Heart right ventricle (tissue), 16 donors: ENCODE data around the gene KRT81. TPM values are rescaled to one million over a fixed set of nuclear protein-coding genes. Genes with fewer than 3 reads are reported as not detected.

ENCODE experiments used
- ATAC-seq, 8 donors: fragments of 200-7000 bp; cut with Tn5 transposase; one replicate each; pipeline ENCODE4 v1.9.1; 2020; ENCODE audit warnings: mild to moderate bottlenecking in 8 of 8, moderate library complexity in 8 of 8, moderate number of reproducible peaks in 1 of 8
- DNase-seq, 2 donors: peaks; one replicate each; pipeline ENCODE4 v3.0.0-alpha.2; 2020
- H3K27ac ChIP-seq, 10 donors: fragments of 200-600 bp; sonication (generic) in 2 of 10; one replicate each; pipeline versions ENCODE4 v1.5.0 to v1.8.0; 2020 to 2022; ENCODE audit warnings: mild to moderate bottlenecking in 3 of 10
- H3K27me3 ChIP-seq, 7 donors: fragments of 200-600 bp; one replicate each; pipeline ENCODE4 v1.8.0; 2021 to 2022; ENCODE audit warnings: mild to moderate bottlenecking in 2 of 7
- H3K36me3 ChIP-seq, 9 donors: fragments of 200-600 bp; sonication (generic) in 1 of 9; one replicate each; pipeline versions ENCODE4 v1.5.0 to v1.8.0; 2020 to 2022; ENCODE audit warnings: mild to moderate bottlenecking in 2 of 9
- H3K4me1 ChIP-seq, 9 donors: fragments of 200-600 bp; sonication (generic) in 1 of 9; one replicate each; pipeline versions ENCODE4 v1.5.0 to v1.8.0; 2020 to 2022; ENCODE audit warnings: mild to moderate bottlenecking in 4 of 9
- H3K4me3 ChIP-seq, 10 donors: fragments of 200-600 bp; sonication (generic) in 2 of 10; one replicate each; pipeline versions ENCODE4 v1.5.0 to v1.8.0; 2020 to 2022; ENCODE audit warnings: mild to moderate bottlenecking in 7 of 10, moderate library complexity in 2 of 10
- H3K9me3 ChIP-seq, 11 donors: fragments of 200-600 bp in 10 of 11; sonication (generic) in 2 of 11; one replicate each; pipeline versions ENCODE4 v1.5.0 to v1.8.0; 2013 to 2022; ENCODE audit warnings: mild to moderate bottlenecking in 2 of 11, control low read depth in 1 of 11, moderate library complexity in 1 of 11
- WGBS, 2 donors: extraction: QIAGEN DNeasy Blood & Tissue Kit; methylation state at CpG; one replicate each; pipeline ENCODE4 v1.1.7; 2013; ENCODE audit warnings: inconsistent platforms in 1 of 2; 5-methylcytosine and 5-hydroxymethylcytosine counted together
- intact Hi-C, 10 donors: fragments of 100-400 bp; cut with DNase I; formaldehyde crosslinking; loops; one replicate each; pipeline versions ENCODE4 v1.11.1 to v1.14.2; 2022
- polyA plus RNA-seq, 2 donors: library from polyadenylated mRNA; stranded (reverse); fragments of 200-250 nt; gene quantifications; one replicate each; pipeline ENCODE4 v1.2.3, GENCODE V29; 2013
- total RNA-seq, 10 donors: library from RNA; stranded (reverse); fragmentation: NEBNext Ultra II Directional in 3 of 10; extraction: Animal tissue kit (Norgen Biotek cat#: 25700) in 3 of 10; gene quantifications; one replicate each; pipeline versions ENCODE4 v1.2.1 to v1.2.4, GENCODE V29; 2021 to 2023
- TF ChIP-seq, protein P1 (sequence below), 9 donors: fragments of 200-600 bp; sonication (generic) in 2 of 9; IDR thresholded peaks; one replicate each; pipeline versions ENCODE4 v1.5.0 to v1.8.0; 2021 to 2022; ENCODE audit warnings: antibody characterized with exemption in 9 of 9, mild to moderate bottlenecking in 5 of 9, moderate library complexity in 1 of 9
- donor health status: Arrhythmogenic right ventricular cardiomyopathy.
- donor health status: ischemic (EF 13 %, LVEDD 7.1; RV severe dilation, severe dysfunction).
- donor health status: healthy with polysubstance abuse.
- donor health status: DM: no; HTN: yes; CAD: no.
- donor health status: DM: no; HTN: no; CAD: no.
- donor health status: ischemic (EF 25% LVEDD 6.9; RV normal size, moderate dysfunction).
- donor health status: ischemic (EF 25% LVEDD 5.7; RV mildly dilated, moderate dysfunction).
- donor health status: healthy.
- donor health status: DM: yes; HTN: yes; CAD: no.
- donor health status: Ischemic cardiomyopathy.
- donor health status: ischemic (EF 35%, LVEDD 5.7; RV mildly dilated, moderate dysfunction).
- donor health status: nonischemic (EF 11% LVEDD 7.7; RV severe dilation, severe dysfunction).
- donor health status: DM: yes; HTN: yes; CAD: no.
- donor health status: PGD.
- donor health status: ischemic (EF 29% LVEDD 5.4; RV normal size, mild dysfunction).
- donor health status: nonischemic (EF 23%, LVEDD 6.1; RV moderate dilation, normal function).

KRT81 gene
- total and polyA plus RNA-seq, 12 donors: not detected

DNA sequence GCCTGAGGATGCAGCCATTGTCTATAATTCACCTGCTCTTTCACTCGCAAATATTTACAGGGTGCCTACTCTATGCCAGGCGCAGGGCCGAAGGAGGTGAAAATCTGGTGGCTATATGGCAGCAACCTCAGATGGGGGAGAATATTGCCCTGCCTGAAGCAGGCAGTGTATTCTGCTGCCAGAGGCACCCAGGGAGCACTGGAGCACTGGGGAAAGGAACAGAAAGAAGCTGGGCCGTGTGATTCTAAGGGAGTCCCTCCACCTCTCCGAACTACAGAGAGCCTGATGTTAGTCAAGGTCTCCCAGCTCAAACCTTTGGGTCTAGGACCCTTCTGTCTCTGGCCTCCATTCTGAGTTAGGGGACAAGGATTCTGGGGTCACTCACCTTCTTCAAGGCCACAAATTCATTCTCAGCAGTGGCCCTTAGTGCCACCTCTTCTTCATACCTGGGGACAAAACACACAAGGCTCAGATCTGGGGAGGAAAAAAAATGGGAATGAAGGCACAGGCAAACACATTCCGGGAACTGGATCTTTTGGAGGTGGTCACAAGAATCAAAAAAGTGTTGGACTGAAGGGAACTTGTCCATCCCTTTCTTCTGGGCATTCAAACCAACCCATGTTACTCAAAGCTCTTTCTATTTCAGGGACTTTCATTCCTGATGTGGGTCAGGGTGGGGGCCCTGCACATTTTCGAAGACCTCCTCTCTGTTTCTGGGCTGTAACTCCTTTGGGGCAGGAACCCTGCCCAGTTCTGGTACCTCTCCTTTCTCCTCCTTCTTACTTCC, 36.2 kb downstream of the KRT81 start:
- ATAC-seq (no peak), DNase-seq (no peak)
- peaks cover 5 to 12% (median 9%) of the 10 kb centered on the region in 9 donors for H3K4me1 ChIP-seq
- intact Hi-C loops: no loop called here
- H3K9me3 ChIP-seq: no peaks in the 10 kb centered on the region
- 77 to 84% methylated on average over 7 of the region's 7 CpGs for WGBS, 2 donors
- H3K27me3 ChIP-seq: peaks cover 16 to 83% (median 74%) of the 10 kb centered on the region in 7 donors
- TF ChIP-seq, protein P1, sequence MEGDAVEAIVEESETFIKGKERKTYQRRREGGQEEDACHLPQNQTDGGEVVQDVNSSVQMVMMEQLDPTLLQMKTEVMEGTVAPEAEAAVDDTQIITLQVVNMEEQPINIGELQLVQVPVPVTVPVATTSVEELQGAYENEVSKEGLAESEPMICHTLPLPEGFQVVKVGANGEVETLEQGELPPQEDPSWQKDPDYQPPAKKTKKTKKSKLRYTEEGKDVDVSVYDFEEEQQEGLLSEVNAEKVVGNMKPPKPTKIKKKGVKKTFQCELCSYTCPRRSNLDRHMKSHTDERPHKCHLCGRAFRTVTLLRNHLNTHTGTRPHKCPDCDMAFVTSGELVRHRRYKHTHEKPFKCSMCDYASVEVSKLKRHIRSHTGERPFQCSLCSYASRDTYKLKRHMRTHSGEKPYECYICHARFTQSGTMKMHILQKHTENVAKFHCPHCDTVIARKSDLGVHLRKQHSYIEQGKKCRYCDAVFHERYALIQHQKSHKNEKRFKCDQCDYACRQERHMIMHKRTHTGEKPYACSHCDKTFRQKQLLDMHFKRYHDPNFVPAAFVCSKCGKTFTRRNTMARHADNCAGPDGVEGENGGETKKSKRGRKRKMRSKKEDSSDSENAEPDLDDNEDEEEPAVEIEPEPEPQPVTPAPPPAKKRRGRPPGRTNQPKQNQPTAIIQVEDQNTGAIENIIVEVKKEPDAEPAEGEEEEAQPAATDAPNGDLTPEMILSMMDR (IDR thresholded peaks at IDR 0.05): no peak
- H3K36me3 ChIP-seq: no peaks in the 10 kb centered on the region
- no peak overlapping the region for H3K4me3 ChIP-seq
- H3K27ac ChIP-seq: no peak overlapping the region

DNA sequence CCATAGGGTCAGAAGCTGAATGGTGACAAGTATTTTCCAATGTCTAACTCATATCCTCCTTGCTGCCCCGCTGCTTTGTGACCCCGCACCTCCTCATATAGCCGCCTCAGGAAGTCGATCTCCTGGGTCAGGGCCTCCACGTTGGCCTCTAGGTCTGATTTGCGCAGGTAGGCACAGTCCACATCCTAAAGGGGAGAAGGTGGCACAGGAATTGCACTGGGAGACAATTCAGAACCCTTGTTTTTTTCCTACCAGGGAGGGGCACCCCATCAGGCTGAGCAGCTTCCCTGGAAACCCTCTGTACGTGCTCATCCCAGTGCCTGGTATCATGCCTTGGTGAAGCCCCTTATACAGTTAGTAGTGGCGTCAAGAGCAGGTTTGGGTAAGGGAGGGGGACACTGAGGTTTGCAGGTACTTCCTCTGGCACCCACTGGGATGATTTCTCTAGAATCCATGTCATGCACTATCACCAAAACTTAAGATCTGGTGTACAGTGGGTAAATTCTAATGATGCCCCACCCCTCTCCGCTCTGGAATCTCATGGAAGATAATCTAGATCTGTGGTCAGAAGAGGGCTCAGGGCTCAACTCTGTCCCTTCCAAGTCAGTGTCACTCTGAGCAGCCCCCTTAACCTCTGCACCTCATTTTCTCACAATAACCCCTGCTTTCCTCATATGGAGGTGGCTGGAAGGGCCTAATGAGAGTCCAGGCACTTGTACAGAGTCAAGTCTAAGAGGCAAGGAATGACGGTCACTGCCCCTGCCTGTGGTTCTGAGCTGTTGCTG, 37.0 kb downstream of the KRT81 start:
- Histone ChIP-seq H3K27ac (no peak overlapping the region), H3K9me3 (no peaks in the 10 kb centered on the region), H3K4me3 (no peak overlapping the region), H3K27me3 (peaks cover 16 to 85% (median 73%) of the 10 kb centered on the region in 7 donors), H3K36me3 (no peaks in the 10 kb centered on the region), H3K4me1 (peaks cover 5 to 20% (median 10%) of the 10 kb centered on the region in 9 donors)
- intact Hi-C loops: no loop called here
- WGBS, 2 donors: 89 to 92% methylated on average over 10 of the region's 10 CpGs
- ATAC-seq: no peak
- TF ChIP-seq, protein P1 (IDR thresholded peaks at IDR 0.05): no peak
- no peak for DNase-seq

DNA sequence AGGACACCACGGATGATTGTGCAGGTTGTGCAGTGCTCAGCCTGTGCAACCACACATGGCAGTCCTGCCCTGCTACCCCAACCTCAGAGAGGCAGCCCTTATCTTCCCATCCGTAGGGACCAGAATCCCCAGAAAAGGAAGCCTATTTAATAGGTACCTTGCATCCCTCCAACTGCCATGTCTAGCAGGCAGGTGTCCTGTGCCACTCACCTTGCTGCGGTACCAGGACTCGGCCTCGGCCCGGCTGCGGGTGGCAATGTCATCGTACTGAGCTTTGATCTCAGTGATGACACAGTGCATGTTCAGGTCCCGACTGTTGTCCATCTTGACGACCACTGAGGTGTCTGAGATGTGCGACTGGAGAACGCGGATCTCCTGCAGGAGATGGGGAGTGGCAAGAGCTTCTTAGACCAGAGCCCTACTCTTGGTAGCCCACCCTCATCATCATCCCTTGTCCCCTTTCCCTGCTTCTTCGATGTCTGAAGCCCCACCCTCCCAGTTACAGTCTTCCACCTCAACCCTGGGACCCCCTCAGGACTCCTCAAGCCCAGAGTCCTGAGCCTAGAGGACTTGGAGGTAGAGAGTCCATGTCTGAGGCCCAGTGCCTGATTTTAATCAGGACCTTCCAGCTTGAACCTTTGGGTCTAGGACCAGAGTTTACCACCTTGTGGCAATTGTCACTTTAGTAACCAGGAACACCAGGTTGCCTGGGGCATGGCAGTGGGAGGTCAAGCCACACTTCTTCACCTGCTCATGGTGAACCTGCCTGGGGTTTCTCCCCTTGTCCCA, 37.7 kb downstream of the KRT81 start:
- H3K9me3 ChIP-seq: no peaks in the 10 kb centered on the region
- ATAC-seq (no peak), DNase-seq (no peak)
- WGBS, 2 donors: 89 to 91% methylated on average over 14 of the region's 14 CpGs
- TF ChIP-seq, protein P1 (IDR thresholded peaks at IDR 0.05): no peak
- no peak overlapping the region for H3K27ac ChIP-seq
- H3K27me3 ChIP-seq: peaks cover 11 to 83% (median 67%) of the 10 kb centered on the region in 7 donors
- H3K4me1 ChIP-seq: peaks cover 1 to 24% (median 9%) of the 10 kb centered on the region in 9 donors
- H3K4me3 ChIP-seq: no peak overlapping the region
- no peaks in the 10 kb centered on the region for H3K36me3 ChIP-seq
- intact Hi-C loops: no loop called here
